NCI-H510A (cell line): ENCODE data around the gene DEPDC5.

Experiments used
- DNase-seq: peaks from one replicate; lab custom pipeline; 2025; lab: John Stamatoyannopoulos, UW

DEPDC5 gene

DNA sequence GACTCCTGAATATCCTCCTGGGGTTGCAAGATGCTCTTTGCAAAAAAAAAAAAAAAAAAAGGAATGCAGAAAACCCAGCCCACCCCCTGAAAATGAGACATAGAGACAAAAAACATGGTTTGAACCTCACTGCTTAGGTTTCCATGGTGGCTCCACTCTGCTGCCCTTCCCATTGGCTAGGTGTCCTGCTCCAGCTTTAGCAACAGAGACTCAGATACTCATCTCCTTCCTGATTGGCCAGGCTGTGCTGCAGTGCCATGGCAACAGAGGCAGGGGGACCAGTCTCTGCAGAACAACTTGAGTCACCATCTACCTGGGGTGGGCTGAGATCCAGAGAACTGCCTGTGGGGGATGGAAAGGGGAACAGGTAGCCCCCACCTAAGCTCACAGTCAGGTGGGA lies 173.2 kb downstream of the DEPDC5 start:
- DNase-seq = no peak

DNA sequence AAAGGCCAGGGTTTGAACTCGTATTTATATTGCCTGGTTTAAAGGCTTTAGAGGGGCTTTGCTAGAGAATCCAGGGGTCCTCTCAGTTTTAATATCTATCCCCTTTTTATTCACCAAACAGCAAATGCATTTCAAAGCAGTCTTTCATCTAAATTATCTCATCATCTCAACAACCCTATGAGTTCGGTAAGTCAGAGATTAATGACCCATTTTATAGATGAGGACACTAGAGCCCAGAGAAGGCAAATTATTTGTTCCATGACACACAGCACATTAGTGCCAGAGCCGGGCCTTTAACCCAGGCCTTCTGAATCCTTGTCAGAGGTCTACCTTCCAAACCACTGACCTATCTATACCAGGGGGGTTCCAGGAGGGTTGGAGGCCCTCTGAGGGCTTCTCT lies 173.7 kb downstream of the DEPDC5 start:
- DNase-seq = no peak

DNA sequence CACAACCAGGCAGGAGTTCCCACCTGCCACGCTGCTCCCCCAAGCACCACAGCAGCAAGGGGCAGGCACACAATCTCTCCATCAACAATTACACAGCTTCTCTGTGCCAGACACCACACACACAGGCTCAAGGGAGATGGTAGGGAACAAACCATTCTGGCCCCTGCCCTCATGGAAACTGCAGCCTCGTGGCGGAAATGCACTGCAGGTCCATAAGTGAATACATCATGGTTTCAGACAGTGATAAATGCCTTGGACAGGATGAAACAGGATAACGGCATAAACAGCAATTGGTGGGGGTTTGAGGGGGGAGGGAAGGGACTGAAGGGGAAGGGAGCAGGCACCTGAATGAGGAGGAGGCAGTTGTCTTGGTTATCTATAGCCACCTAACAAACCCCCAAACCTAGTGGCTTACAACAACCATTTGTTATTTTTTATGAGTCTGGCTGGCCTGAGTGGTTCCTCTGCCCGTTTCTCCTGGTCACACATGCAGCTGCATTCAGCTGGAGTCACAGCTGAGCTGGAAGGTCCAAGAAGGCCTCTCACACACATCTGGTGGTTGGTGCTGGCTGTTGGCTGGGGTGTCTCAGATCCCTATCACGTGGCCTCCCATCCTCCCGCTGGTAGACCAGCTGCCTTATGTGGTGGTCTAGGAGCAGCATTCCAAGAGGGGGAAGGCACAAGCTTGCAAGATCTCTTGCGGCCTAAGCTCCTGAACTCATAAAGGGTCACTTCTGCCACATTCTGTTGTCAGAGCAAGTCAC lies 175.5 kb downstream of the DEPDC5 start:
- no peak for DNase-seq

DNA sequence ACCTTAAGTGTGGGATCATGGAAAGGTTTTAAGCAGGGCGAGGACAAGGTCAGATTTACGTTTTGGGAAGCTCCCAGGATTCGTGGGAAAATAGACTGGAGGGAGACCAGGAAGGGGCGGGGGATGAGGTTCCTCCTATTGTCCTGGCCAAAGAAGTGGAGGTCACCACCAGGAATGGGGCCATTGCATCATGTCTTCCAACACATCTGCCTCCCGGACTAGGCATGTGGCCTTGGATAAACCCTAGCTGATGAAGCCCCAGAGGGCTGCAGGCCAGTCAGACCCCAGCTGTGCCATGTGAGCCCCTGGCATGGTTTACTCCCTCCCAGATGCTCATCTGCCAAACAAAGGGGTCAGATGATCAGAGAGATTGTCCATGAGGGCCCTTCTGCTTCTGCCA lies 179.0 kb downstream of the DEPDC5 start:
- DNase-seq = no peak

DNA sequence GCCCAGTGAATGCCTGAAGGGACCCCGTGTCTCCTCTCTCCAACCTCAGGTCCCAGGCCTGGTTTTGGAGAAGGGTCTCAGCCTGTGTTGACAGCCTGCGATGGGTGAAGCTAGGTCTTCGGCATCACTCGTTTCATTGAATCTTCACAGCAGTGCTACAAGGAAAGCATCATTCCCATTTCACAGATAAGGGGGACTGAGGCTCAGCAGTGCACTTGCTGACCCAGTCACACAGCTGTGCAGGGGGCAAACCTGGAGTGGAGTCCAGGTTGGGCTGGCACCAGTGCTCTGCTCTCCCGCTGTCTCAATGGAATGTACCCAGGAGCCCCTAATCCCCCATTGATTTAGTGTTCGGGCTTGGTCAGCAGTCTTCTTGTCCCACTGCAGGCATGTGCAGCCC lies 179.6 kb downstream of the DEPDC5 start:
- no peak for DNase-seq

DNA sequence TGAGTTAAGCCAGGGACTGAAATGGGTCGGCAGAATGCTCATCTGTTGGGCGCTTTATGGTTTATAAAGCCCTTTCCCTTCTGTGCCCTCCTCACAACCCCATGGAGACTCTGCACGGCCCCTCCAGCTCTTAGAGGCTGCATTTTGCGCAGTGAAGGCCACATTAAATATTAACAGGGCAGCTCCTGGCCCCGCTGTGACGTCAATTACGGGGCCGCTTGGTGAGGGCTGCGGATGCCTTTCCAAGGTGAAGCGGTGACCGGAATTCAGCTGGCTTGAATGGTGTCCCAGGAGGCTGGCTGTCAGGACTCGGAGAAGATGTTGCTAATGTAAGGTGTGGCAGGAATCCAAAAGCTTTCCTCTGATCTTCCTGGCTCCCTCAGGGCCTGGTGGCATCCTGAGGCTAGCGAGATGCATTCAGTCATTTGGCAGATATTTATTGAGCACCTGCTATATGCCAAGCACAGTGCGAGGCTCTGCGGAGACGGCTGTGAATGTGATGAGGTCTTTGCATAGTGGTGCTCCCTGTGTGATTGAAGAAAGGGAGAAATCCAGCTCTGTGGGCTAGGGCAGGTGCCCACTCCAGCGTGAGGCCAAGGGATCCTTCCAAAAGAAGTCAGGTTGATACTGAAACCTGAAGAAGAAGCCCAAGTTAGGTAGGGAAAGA lies 180.1 kb downstream of the DEPDC5 start:
- DNase-seq = no peak

DNA sequence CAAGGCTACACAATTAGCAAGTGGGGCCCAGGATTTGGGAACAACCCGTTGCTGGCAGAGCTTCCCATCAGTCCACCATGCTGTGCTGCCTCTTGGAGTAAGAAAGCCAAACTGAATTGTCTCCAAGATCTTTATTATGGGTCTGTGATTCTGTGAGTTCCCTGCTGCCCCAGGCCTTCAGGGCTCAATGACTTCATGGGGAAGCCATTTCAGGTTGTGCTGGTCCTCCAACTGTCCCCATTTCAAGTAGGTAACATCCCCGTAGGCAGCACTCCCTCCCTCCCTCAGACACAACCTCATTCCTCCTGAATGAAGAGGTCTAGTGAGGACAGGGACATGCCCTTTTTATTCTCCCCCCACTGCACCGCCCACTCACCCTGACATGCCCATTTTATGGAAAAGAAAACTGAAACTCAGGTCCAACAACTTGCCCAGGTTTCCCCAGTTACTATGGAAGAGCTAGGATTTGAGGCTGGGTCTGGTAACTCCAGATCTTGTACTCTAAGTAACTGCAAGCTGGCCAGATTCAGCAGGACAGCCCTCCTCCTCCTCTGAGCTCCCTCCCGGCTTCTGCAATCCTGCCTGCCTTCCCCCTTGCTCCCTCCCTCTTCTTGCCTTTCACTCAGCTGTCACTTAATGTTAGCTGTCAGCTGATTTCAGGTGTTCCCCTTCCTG lies 182.3 kb downstream of the DEPDC5 start:
- DNase-seq = no peak

DNA sequence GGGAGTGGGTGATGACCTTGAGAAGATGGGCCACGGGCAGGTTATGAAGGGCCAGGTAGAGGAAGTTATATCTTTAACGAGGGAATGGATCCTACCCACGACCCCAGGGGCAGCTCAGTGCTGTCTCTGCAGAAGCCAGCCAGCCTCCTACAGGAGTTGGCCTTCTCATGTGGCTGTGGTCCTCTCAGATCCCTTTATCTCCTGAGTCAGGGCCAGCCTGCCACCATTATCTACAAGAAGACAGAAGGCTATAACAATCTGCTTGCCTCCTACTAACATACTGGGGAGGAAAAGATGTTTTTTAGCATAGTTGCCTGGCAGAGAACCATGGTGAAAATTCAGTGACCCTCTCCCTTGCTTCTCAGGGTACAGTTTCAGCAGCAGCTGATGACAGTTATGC lies 183.5 kb downstream of the DEPDC5 start:
- DNase-seq = no peak

DNA sequence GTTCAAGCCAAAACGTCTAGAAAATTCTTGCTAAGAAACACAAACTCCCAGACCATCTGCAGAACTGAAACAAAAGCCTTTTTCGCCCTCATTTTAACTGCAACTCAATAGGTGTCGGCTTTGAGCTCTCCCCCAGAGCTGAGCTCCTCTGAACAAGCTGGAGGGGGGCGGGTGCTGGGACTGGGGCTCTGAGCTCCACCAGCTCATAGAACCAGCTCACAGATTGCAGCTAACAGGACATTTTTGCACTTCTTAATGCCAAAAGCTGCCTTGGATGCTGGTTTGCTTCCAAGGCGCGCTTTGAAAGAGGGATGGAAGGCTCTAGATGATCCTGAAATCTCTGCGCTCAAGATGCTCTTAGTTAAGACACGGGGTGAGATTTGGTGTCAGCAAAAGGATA lies 184.5 kb downstream of the DEPDC5 start:
- no peak for DNase-seq

DNA sequence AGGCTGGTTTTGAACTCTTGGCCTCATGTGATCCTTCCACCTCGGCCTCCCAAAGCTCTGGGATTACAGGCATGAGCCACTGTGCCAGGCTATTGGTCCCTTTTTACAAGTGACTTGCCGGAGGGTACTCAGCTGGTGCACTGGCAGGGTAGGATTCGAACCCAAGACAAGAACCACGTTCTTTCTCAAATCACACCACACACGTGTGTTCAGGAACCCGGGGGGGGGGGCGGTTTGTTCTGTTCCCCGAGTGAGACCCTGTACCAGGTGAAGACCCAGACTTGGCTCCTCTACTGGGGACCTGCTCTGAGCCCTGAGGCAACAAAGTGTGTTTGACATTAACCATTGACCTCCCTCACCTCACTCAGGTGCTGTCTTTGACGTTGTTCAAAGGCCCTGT lies 186.7 kb downstream of the DEPDC5 start:
- no peak for DNase-seq

DNA sequence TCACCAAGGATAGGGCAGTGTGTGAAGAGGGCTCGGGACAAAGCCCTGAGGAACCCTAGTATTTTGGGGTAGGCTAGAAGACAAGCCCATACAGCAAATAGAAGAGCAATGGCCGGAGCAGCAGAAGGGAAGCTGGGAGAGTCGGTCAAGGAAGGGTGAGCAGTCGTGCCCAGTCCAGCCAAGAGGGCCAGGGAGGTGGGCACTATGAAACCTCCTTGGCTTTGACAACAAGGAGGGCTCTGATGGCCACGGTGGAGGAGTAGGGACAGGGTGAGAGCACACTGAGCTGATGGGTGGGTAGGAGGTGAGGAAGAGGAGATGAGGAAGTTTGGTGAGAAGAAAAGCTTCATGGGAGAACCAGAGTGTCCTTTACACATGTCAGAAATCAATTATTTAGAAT lies 188.3 kb downstream of the DEPDC5 start:
- no peak for DNase-seq

DNA sequence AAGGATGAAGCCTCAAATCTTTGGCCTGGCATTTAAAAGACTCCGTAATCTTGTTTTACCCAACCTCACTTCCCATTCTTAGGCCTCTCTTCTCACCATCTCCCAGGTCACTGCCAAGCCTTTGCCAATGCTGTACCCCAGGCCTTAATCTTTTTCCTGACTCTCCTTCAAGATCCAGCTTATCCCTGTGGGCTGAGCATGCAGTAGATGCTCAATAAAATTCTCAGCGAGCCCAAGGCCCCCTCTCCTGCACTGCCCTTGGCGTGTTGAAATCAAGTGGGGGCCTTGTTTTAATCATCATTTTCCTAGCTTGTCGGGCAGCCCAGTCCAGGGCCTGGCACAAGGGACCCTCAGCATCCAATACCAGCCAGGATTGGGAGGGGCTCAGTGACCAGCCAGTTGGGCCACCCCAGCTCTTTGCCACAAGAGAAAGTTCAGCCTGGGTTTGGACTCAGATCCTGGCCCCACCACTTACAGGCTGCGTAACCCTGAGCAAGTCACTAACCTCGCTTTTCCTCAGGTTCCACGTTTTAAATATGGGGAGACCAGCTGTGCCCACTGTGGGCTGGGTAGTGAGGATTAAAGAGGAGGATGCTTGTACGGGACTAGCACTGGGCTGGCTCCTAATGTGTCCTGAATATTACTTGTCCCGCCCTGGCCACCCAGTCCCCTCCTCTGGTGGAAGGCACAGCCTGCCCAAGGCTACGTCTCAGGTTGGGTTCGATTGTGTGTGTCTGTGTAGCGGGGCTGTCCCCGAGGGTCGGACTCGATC lies 189.6 kb downstream of the DEPDC5 start:
- no peak for DNase-seq

DNA sequence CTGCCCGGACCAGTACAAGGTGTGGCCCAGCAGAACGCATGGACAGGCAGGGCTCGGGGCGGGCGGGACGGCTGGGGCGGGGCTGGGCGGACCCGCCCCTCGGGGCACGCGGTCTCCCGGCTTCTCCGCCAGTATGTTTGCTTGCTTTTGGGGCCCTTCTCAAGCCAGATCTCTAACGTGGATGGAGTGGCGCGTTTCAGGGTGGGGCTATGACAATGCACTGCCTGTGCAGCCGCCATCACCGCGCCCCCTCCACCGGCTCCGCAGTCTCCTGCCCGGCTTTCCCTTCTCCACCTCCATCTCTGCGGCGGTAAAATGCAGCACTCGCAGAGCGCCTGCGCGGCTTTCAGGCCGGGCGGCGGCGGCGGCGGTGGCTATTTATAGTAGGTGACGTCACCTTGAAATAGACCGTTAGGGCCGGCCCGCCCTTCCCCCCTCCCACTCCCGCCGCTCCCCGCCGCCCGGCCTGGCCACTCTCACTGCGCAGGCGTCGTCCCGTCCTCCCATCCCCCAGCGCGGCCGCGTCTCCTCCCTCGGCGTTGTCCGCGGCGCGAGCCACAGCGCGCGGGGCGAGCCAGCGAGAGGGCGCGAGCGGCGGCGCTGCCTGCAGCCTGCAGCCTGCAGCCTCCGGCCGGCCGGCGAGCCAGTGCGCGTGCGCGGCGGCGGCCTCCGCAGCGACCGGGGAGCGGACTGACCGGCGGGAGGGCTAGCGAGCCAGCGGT lies 190.3 kb downstream of the DEPDC5 start, which contains the start of gene YWHAH:
TSS of gene YWHAH (plus strand) at position 558 of the 722 bp plus-strand sequence. CDS start 199 bp downstream, outside the sequence.
- DNase-seq = peak; percentile 82

DNA sequence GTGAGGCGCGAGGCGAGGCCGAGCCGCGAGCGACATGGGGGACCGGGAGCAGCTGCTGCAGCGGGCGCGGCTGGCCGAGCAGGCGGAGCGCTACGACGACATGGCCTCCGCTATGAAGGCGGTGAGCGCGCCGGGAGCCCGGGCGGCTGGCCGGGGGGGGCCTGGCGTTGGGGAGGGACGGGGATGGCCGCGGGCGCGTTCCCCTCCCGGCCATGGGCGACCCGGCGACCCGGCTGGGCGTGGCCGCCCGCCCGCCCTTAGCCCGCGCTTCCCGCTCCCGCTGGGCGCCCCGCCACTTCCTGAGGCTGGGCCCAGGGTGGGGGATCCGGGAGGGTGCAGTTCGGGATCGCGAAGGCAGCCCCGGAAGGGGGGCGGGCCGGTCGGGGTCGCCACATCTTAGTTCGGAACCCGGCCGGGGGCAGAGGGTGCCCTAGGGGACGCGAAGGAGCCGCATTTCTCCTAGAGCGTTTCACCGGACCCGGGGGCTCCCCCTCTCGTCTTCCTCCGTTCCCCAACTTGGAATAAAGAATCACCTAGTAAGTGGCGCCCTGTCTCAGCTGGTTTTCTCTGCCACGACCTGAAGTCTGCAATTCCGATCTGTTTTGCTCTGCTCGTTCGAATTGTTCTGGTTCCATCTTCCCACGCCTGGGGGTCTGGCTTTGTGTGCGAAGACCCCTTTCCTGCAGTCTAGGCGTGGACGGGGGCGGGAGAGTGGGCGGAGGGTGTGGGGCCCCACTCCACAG lies 191.1 kb downstream of the DEPDC5 start:
- no peak for DNase-seq

DNA sequence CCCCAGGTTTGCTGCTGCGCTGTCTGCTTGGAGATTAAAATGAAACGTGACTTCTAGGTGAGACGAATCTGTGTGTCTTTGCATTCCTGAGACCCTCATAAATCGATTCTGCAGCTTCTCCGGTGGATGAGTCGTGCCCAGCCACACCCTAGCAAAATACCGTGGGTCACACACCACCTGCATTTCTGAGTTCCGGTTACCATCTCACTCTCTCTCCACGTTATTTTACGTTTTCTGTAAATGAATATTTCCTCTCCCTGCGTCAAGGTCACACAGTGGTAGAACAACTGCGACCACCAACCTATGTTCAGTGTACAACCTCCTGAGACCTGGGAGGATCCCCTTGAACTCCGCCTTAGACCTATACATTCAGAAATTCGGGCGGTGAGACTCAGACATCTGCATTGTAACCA lies 191.6 kb downstream of the DEPDC5 start:
- DNase-seq = no peak

DNA sequence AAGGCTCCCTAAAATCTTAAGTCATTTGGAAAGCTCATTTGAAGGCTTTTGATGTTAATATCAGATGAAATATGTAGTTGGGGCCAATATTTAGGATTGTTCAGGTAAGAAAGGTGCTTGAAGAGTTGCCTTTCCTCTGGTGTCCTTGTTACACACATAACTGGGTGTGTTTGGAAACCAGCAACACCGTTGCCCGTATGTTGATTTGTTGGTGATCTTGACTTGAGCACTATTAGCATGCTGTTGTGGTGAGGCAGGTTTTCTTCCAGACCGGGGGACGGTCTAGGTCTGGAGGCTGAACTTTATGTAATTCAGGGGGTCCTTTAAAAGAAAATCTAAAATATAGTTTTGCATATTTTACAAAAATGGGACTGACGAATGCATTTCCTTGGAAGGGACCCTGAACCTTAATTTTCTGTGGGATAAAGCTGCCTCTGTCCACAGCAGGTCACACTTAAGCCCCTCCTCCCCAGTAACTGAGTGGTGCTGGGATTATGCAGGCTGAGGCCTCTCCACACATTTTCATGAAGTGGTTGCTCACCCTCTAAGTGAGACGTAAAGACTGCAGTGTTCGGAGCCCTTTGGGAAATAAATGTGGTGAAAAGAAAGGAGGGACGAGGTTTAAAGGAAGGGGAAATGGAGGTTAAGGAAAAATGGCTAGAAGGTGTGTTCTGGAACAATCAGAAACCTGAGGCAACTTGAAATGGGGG lies 192.3 kb downstream of the DEPDC5 start:
- no peak for DNase-seq

DNA sequence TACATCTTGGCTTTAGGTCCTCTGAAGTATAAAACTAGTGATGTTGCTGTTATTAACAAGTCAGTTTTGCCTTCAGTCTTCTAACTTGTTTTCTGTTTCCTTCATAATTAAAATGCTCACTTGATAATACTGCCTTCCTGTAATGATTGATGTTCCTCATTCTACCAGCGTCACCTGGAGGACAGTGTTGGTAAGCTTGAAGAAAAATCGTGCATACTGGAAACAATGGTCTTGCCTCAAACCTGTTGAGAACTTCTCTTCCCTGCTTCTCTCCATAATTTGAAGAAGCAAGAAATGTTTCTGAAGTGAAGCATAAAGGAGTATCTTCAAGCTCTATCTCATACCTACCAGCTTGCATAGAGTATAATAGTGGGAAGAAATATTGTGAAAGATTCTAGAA lies 193.5 kb downstream of the DEPDC5 start:
- DNase-seq = no peak

DNA sequence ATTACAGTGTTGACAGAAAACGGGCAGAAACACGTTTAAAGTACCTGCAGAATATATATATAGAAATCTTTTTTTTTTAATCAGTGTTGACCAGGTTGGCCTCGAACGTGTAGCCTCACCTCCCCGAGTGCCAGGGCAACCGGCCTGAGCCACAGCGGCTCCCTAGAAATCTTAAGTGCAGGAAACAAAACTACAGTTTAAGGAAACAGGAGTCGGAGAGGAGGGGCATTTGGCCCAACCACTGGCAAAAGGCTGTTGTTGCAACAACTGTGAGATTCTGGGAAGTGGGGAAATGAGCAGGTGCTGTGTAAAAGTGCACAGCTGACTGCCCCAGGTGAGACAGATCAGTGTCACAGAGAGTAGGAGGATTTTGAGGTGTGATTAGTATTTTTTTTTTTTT lies 194.2 kb downstream of the DEPDC5 start:
- no peak for DNase-seq

DNA sequence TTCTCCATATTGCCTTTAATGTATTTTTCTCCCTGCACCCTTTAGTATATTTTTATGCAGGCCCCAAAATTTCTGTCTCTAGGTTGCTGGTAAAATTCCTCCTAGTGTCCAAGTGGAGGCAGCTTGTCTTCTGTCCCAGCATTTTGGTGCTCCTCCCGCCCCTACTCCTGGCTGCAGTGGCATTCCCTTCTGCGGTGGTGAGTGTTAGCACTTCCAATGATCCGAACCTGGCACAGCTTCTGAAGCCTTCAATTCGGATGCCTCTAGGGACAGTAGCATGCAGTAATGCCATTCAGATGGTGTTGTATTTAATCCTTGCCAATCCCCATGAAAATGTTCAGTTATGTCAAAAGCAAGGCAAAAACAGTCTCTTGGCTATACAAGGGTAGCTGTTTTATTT lies 196.4 kb downstream of the DEPDC5 start:
- no peak for DNase-seq
